Panc1 (cell line): ENCODE results near the gene SEC22A.

Experiments used
- CTCF ChIP-seq: fragments of 450-650 bp; IDR thresholded peaks from 2 replicates; pipeline ENCODE4 v1.5.1; 2017; ENCODE audit warnings: mild to moderate bottlenecking
- POLR2AphosphoS5 ChIP-seq: IDR thresholded peaks from 2 replicates; pipeline ENCODE4 v1.6.1; 2012; ENCODE audit warnings: mild to moderate bottlenecking, low read depth, low read length, moderate library complexity
- REST ChIP-seq, 2 experiments: IDR thresholded peaks; 2 replicates each; pipeline ENCODE4 v1.6.1; 2011 to 2012; ENCODE audit warnings: low read depth in 2 of 2, control low read depth in 1 of 2, low read length in 1 of 2, mild to moderate bottlenecking in 1 of 2, moderate library complexity in 1 of 2; ENCODE audit not compliant: insufficient read depth in 1 of 2

GRCh38 chr3:123157209-123157597 lies 44.5 kb upstream of the SEC22A start:
- TF ChIP-seq CTCF (no peak), POLR2AphosphoS5 (no peak), REST (IDR thresholded peaks at IDR 0.05; ENCODE audit: insufficient read depth in 1 of 2, low read depth in 2 of 2, low read length in 1 of 2) (no peak)
